Psoas muscle (tissue), 8 donors: Measurements from ENCODE around the gene PHC3. TPM values are rescaled to one million over a fixed set of nuclear protein-coding genes. Genes with fewer than 3 reads are reported as not detected.

Experiments used
- ATAC-seq, 4 donors: fragments of 200-7000 bp; cut with Tn5 transposase; one replicate each; pipeline ENCODE4 v1.9.1; 2020; ENCODE audit warnings: moderate library complexity in 3 of 4, mild to moderate bottlenecking in 2 of 4
- DNase-seq, 2 donors: peaks; one replicate each; pipeline ENCODE4 v3.0.0-alpha.2; 2020
- H3K27ac ChIP-seq: fragments of 200-600 bp; one replicate; pipeline ENCODE4 v1.8.0; 2022
- H3K27me3 ChIP-seq, 3 donors: fragments of 200-600 bp in 1 of 3; one replicate each; pipeline versions ENCODE4 v1.6.1 to v1.8.0; 2013 to 2022; ENCODE audit warnings: low read length in 2 of 3, mild to moderate bottlenecking in 2 of 3, moderate library complexity in 1 of 3; ENCODE audit not compliant: insufficient read depth in 3 of 3
- H3K36me3 ChIP-seq, 2 donors: fragments of 200-600 bp in 1 of 2; one replicate each; pipeline versions ENCODE4 v1.6.1 to v1.8.0; 2013 to 2022; ENCODE audit warnings: low read depth in 1 of 2, mild to moderate bottlenecking in 1 of 2, moderate library complexity in 1 of 2; ENCODE audit not compliant: insufficient read depth in 1 of 2
- H3K4me1 ChIP-seq: fragments of 200-600 bp; one replicate; pipeline ENCODE4 v1.8.0; 2022
- H3K4me3 ChIP-seq: fragments of 200-600 bp; one replicate; pipeline ENCODE4 v1.8.0; 2022; ENCODE audit warnings: mild to moderate bottlenecking
- H3K9me3 ChIP-seq: fragments of 200-600 bp; one replicate; pipeline ENCODE4 v1.8.0; 2022
- CTCF ChIP-seq: fragments of 200-600 bp; IDR thresholded peaks from one replicate; pipeline ENCODE4 v1.8.0; 2022; ENCODE audit warnings: antibody characterized with exemption
- WGBS, 3 donors: extraction: QIAGEN DNeasy Blood & Tissue Kit; methylation state at CpG; one replicate each; pipeline versions ENCODE4 v1.1.6 to v1.1.7; 2013; 5-methylcytosine and 5-hydroxymethylcytosine counted together
- intact Hi-C, 2 donors: fragments of 100-400 bp; cut with DNase I; formaldehyde crosslinking; loops; one replicate each; pipeline versions ENCODE4 v1.11.0 to v1.14.2; 2022
- polyA plus RNA-seq, 3 donors: library from polyadenylated mRNA; stranded (reverse); fragments of 200-250 nt; gene quantifications; one replicate each; pipeline ENCODE4 v1.2.3, GENCODE V29; 2013
- total RNA-seq, 4 donors: library from RNA; stranded (reverse); fragmentation: NEBNext Ultra II Directional in 2 of 4; extraction: Animal tissue kit (Norgen Biotek cat#: 25700) in 2 of 4; gene quantifications; one replicate each; pipeline versions ENCODE4 v1.2.1 to v1.2.4, GENCODE V29; 2021 to 2023
- donor health status: healthy with polysubstance abuse.
- donor health status: DM: no; HTN: no; CAD: no; lungs with moderate emphysema.
- donor health status: Bipolar disorder and iron deficiency.
- donor health status: healthy.
- donor health status: DM: yes; HTN: yes; CAD: no.
- donor health status: DM: no; HTN: no; CAD: no.
- donor health status: DM: no; HTN: no; CAD: no.
- donor health status: DM: yes; HTN: yes; CAD: no.

PHC3 gene
- total and polyA plus RNA-seq, 7 donors: 4.0 to 41.7 (median 35.2) TPM

DNA sequence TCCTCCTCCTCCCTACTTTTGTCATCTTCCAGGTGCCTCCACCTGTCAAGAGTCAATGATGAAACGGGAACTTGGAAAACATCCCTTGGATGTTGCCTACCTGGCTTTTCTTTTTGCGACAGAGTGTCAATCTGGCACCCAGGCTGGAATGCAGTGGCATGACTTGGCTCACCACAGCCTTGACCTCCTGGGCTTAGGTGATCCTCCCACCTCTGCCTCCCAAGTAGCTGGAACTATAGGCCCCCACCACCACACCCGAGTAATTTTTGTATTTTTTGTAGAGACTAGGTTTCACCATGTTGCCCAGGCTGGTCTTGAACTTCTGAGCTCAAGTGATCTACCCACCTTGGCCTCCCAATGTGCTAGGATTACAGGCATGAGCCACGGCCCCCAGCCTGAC is 100.9 kb downstream of the PHC3 start:
- no peak for TF ChIP-seq CTCF
- 66 to 73% (median 72%) methylated on average over 4 of the region's 4 CpGs for WGBS, 3 donors
- Histone ChIP-seq H3K27ac (no peak overlapping the region), H3K4me1 (no peaks in the 10 kb centered on the region), H3K9me3 (no peaks in the 10 kb centered on the region), H3K27me3 (no peaks in the 10 kb centered on the region), H3K36me3 (peaks cover 0 to 23% of the 10 kb centered on the region in 2 donors), H3K4me3 (no peak overlapping the region)
- no peak for ATAC-seq
- DNase-seq: no peak
- intact Hi-C loops: no loop called here

DNA sequence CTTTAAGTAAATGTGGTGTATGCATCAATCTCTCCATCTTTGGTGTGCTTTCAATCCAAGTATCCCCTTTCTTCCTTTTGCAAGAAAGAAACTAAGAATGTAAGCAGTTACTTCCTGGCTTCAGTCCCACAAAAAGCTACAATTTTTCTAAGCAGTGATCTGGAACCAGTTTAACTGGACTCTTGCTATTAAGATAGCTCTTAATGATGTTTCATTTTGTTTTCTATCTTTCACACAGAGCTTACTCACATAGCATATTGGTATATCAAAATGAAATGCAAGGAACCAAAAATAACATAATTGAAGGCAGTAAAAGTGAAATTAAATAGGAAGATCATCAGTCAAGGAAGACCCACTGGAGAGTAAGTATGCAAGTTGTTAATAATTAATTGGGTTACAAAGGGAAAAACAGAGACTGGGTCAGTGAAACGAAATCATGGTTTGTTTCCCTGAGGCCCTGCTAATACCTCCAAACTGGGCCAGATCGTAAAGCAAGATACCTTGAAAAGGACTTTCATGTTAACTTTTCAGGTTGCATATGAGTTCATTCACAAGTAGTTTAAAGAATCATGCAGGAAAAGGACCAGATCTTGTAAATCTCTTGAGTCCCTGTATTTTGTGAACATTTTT is 101.9 kb downstream of the PHC3 start:
- H3K4me3 ChIP-seq: no peak overlapping the region
- no peaks in the 10 kb centered on the region for H3K9me3 ChIP-seq
- H3K4me1 ChIP-seq: no peaks in the 10 kb centered on the region
- peaks cover 0 to 14% of the 10 kb centered on the region in 2 donors for H3K36me3 ChIP-seq
- no peak for DNase-seq
- ATAC-seq: no peak
- TF ChIP-seq CTCF: no peak
- intact Hi-C loops: no loop called here
- no peak overlapping the region for H3K27ac ChIP-seq
- 81 to 86% (median 83%) methylated on average over 2 of the region's 2 CpGs for WGBS, 3 donors
- no peaks in the 10 kb centered on the region for H3K27me3 ChIP-seq

DNA sequence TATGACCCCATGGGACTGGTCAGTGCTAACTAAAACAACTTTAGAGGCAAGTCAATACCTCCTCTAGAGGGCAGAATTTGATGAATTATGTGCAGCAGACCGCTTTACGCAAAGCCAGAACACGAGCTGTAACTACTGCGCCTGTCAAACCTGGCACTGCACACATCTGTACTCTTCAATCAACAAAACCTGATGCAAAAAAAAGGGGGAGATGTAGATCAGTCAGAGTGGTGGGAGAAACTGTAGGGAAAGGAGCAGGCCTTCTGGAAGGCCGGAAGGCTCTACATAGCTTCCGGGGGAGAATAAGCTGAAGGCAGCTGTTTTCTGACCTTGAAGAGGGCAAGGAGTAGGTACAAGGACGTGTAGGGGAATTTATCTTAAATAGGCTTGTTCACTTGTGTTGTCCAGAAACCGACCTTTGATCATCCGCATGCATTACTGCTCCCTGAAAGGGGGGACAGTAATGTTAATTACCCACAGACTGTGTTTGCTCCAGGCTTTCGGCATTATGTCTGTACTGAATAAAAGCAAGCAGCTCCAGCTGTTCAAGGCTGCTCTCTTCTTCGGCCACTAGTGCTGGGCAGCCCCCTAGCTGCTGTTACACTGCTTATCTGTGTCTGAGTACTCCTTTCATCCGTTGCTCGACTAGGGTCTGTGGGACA is 102.8 kb downstream of the PHC3 start:
- Histone ChIP-seq H3K9me3 (no peaks in the 10 kb centered on the region), H3K27ac (no peak overlapping the region), H3K4me1 (no peaks in the 10 kb centered on the region), H3K36me3 (peaks cover 0 to 5% of the 10 kb centered on the region in 2 donors), H3K4me3 (no peak overlapping the region), H3K27me3 (no peaks in the 10 kb centered on the region)
- intact Hi-C loops: no loop called here
- ATAC-seq (no peak), DNase-seq (no peak)
- 71 to 76% (median 75%) methylated on average over 13 of the region's 13 CpGs for WGBS, 3 donors
- no peak for TF ChIP-seq CTCF

DNA sequence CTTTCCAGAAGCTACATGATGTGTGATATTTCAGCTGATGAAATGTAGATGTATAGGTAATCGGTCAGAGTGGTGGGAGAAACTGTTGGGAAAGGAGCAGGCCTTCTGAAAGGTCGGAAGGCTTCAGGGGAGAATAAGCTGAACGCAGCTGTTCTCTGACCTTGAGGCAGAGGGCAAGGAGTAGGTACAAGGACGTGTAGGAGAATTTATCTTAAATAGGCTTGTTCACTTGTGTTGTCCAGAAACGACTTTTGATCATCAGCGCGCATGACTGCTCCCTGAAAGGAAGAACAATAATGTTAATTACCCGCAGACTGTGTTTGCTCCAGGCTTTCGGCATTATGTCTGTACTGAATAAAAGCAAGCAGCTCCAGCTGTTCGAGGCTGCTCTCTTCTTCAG is 104.2 kb downstream of the PHC3 start:
- H3K9me3 ChIP-seq: no peaks in the 10 kb centered on the region
- DNase-seq (no peak), ATAC-seq (no peak)
- 75 to 81% (median 80%) methylated on average over 10 of the region's 10 CpGs for WGBS, 3 donors
- TF ChIP-seq CTCF: no peak
- H3K4me1 ChIP-seq: no peaks in the 10 kb centered on the region
- H3K36me3 ChIP-seq: peaks cover 0 to 2% of the 10 kb centered on the region in 2 donors
- intact Hi-C loops: no loop called here
- no peaks in the 10 kb centered on the region for H3K27me3 ChIP-seq
- no peak overlapping the region for H3K27ac ChIP-seq
- no peak overlapping the region for H3K4me3 ChIP-seq
